DOHH2 (cell line): ENCODE measurements around the gene P2RY4.
"Not testable (repeated sequence)": the region's sequence is repeated elsewhere in the genome, so short reads cannot be mapped to it uniquely, and the experiment has no call there.

ENCODE experiments used
- CTCF ChIP-seq: fragments of 200-600 bp; sonication (generic); IDR thresholded peaks from one replicate; pipeline ENCODE4 v1.5.1; 2014; ENCODE audit warnings: antibody characterized with exemption, mild to moderate bottlenecking, low read depth, low read length; ENCODE audit not compliant: poor library complexity, severe bottlenecking
- EZH2phosphoT487 ChIP-seq: fragments of 200-600 bp; sonication (generic); IDR thresholded peaks from 2 replicates; pipeline ENCODE4 v1.6.1; 2017; ENCODE audit warnings: borderline replicate concordance, mild to moderate bottlenecking, antibody characterized with exemption, low read length, moderate library complexity, mixed read lengths

GRCh38 chrX:70274029-70274428 lies 14.0 kb upstream of the P2RY4 start:
- TF ChIP-seq CTCF, EZH2phosphoT487: not testable (repeated sequence)
